HG03196 (cell line): ENCODE data around the gene LMOD2.

Experiments
- ATAC-seq: cut with Tn5 transposase; IDR thresholded peaks from one replicate; pipeline ENCODE4 v1.9.1; 2021; ENCODE audit not compliant: unreplicated experiment

LMOD2 gene

DNA sequence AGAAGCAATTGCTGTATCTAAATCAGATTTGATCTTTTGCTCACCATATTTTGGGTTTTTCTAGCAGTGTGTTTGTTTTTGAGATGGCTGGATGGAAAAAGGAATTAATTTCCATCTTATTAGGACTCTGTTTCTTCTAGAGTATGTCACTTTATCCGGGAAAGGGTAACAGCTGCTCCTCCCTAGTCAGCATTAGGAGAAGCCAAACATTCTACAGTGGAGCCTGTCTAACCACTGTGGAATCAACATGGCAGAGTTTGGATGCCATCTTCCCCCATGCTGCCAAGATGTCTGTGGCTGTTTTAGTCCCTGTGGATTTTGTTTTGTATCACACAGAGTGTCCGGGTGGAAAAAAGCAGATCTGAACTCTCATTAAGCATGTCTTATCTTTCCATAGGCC is 16.0 kb upstream of the LMOD2 start:
- no peak for ATAC-seq

DNA sequence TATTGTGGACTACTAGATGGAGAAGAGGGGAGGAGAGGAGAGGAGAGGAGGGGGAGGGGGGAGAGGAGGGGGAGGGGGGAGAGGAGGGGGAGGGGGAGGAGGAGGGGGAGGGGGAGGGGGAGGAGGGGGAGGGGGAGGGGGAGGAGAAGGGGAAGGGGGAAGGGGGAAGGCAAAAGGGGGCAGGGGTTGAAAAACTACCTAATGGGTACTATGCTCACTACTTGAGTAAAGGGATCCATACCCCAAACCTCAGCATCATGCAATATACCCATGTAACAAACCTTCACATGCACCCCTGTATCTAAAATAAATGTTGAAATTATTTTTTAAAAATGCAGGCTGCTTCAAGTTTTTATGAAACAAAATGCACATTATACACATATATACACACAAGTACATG is 15.1 kb upstream of the LMOD2 start:
- ATAC-seq = no peak

DNA sequence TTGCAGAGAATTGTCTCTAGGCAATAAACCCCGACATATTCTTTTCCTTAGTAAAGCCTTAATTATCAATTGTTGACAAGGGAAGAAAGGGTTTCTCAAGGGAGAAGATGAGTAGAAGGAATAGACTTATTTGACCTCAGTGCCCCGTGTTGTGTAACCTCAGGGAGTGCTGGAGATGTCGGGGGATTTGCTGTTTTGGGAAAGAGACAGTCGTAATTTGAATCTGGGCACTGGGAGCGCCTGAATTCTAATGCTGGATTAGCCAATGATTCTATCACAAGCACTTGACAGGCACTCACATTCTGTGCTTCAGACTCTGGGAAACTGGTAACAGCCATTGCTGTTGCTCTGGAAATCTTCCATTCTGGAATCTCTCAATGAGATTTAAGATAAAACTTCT is 13.8 kb upstream of the LMOD2 start:
- no peak for ATAC-seq

DNA sequence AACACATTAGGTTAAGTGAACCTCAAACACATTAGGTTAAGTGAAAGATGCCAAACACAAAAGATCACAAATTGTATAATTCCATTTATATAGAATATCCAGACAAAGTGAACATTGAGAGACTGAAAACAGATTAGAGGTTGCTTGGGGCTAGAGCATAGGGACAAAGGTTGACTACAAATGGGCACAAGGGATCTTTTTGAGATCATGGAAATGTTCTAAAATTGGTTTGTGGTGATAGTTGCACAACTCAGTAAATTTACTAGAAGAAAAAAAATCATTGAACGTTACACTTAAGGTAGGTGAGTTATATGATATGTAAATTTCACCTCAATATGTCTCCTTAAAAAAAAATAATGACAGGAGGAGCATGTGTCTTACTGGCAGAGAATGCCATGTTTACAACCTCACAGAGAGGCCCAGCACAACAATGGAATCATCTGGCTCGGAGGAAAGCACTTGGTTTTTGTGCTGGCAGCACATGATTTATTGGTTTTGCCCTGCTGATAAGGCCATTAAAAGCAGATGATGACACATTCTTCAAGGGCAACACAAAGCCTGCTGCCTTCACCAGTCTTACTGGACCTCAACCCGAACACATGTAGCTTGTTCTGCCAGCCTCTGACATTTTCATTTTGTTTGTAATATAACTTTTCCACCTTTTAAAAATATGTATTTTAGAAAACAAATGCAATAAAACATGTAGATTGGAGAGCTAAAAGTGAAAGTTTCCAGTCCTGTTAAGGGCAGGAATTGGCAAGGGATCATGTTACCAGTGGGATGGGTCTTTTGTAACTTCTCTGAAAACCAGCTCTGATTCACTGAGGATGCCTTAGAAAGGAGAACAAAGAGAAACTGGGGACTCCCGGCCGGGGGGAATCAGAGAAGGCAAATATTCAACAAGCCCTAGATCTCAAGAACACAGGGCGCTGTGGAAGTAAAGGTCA is 11.9 kb upstream of the LMOD2 start:
- no peak for ATAC-seq

DNA sequence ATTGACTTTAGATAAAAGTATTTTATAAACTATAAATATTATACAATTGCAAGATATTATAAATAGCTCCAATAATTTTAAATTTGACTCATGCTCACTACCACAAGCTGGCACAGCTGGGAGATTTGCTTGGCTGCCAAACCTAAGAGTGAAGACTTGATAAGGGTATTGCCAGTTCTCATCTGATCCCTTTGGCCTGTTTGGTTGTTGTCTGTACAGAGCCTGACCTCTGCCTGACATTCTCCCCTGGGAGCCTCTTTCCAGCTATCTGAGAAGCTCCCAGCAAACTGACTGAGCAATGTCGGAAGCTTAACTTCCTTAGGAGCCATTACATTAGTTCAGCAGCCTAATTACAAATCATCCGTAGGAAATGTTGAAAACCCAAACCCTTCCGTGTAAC is 10.2 kb upstream of the LMOD2 start:
- no peak for ATAC-seq

DNA sequence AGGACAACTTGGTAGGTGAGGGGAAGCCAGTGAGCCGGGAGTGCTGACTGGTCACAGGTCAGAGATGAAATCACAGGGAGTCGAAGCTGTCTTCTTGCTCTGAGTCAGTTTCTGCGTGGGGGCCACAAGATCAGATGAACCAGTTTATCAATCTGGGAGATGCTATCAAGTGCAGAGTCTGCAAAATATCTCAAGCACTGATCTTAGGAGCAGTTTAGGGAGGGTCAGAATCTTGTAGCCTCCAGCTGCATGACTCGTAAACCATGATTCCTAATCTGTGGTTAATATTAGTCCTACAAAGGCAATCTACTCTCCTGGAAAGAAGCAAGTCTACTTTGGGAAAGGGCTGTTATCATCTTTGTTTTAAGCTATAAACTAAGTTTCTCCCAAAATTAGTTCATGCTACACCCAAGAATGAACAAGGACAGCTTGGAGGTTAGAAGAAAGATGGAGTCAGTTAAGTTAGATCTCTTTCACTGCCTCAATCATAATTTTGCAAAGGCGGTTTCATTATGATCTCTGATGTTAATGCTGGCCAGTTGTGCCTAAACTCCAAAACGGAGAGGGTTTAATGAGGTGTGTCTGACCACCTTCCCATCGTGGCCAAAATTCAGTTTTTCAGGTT is 8.4 kb upstream of the LMOD2 start:
- no peak for ATAC-seq

DNA sequence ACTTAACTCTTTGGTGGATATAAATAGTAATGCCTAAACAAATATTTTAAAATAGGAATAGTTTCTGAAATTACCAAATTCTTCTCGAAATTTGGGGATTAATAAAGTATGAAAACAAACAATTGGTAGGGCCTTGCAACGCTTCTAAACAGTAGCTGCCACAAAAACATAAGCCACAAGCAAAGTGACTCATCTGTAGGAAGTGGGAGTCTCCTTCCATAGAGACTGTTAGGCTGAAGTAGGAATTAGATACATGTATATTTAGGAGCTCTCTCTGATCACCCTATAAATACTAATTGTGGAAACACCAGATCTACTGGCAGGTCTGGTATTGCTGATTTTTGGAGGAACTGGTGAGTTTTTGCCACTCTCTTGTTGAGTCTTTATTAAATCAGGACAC is 5.7 kb upstream of the LMOD2 start:
- no peak for ATAC-seq

DNA sequence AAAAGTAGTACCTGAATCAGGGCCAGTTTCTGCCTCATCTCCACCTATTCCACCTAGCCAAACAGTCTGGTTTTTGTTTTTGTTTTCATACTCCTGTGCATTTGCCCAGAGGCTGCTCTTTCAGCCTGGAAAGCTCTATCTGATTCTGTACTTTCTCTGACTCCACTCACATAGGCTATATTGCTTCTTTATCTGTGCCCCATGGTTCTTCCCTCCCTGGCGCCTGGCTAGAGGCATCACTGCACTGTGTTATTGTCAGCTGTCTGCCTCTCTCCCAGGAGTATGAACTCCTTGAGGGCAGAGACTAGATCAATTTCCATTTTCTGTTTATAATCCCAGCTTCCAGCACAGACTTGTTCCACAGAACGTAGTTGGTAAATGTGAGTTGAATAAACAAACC is 5.1 kb upstream of the LMOD2 start:
- no peak for ATAC-seq

DNA sequence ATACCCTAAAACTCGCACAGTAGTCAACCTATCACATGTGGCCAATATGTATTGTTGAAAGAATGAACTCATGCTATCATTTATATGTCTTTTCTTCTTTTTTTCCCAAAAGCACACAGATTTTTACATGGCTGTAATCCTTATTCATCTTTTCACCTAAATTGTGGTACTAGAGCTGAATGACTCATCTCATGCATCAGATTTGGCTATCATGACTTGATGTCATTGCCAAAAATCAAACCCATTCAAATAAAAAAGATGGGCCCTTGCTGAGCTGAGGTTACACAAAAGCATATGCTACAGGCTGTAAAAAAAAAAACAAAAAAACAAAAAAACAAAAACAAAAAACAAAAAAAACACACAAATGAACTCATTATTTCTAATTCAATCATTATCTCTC is 3.3 kb upstream of the LMOD2 start:
- no peak for ATAC-seq

DNA sequence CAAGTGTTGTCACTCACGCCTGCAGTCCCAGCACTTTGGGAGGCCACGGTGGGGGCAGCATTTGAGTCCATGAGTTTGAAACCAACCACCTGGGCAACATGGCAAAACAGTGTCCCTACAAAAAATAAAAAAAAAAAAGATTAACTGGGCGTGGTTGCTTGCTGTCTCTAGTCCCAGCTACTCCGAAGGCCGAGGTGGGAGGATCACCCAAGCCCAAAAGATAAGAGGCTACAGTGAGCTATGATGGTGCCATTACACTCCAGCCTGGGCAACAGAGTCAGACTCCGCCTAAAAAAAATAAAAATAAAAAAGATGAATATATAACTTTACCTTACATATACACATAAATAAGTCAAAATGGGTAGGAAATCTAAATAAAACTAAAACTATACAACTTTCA is 2.5 kb upstream of the LMOD2 start:
- ATAC-seq = no peak

DNA sequence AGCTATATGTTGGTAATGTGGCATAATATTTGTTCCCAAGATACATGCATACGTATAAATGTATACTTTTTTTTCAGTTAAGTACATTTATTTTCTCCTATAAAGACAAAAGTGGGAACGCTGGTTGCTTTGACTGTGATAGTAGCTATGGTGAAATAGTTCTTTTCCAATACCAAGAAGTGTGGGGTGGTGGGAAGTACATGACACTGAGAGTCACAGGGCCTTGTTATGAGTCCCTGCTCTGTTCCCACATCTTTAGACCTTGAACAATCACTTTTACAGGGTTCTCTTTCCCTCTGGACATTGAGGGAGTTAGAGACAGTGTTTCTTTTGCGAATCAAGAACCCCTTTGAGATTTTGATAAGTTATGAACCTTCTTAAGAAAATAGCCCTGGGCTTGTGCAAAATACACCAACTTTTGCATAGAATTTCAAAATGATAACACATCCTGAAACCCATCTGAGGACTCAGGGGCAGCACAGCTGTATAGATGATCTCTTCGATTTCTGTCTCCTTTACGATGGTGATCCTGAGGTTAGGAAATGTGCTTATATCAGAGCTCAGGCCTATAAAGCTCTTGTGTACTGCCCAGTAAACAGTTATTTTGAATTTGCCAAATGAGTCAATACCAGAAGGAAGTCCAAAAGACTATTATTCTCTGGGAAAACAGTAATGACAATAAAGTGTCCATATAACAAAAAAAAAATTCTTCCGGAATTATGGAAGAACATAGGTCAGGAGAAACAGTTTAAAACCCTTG is 1.1 kb downstream of the LMOD2 start:
- ATAC-seq = no peak

DNA sequence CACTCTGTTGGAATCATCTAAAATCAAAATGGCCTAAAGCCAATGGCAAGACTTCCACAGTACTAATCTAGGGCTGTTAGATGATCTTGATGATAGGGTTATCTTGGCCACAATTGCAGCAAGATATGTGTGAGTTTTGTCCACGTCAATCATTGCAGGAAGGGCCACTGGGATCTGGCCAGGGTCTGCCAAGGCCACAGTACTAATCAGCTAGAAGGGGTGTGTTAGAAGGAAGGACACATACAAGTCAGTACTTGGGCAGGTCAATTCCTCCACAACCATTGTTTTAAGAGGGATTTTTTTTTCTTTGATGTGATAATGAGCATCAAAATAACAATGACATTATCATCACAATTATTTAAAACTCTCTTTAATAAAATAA is 1.6 kb downstream of the LMOD2 start:
- no peak for ATAC-seq

DNA sequence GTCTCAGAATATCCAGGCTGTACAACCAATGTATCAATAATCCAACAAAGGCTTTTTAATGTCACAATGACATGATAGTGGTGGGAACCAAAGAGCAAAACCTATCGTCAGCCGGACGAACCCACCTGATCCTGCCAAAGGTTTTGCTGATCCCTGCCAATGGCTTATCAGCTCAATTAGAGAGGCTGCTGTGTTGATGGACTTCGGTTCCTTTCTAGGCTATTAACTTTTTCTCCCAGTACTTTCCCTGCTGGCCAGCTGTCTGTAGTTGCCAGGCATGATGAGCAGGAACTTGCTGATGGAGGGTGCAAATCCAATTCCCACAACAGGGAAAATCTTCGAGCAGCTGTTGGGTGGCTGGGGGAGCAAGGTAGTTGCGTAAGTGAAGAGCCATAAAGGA is 2.4 kb downstream of the LMOD2 start:
- ATAC-seq = no peak

DNA sequence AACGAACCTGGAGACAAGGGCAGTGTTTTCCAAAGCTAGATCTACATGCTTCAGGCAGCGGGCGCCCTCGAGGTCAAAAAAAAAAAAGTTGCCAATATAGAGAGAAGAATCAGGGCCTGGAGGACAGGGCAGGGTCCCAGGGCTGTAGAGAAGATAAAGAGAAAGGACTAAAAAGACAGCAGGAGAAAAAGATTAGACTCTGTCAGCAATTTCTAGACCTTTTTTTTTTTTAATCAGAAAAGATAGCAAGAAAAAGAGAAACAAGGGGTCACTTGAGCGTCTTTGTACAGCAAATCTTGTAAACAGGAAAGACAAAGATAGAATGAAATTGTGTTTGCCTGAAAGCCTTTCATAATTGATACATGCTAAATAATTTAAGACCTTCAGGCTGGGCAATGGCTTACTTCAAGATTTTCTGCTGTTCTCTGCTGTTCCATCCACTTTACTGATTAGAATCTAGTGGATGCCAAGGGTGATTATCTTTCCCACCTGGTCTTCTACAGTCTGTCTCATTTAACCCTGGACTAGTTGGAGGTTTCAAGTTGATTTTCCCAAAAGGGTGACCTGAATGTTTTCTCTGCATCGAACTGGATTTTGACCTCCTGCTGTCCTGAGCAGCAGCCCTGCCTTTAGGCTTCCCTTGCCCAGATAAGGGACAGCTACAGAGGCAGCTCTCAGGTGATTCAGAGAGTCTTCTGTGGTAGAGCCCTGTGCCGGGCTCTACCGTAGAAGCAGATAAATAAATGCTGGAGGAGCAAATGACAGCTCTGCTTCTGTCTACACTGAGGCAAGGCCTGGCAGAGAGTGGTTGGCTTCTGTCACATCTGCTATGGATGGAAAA is 5.1 kb downstream of the LMOD2 start:
- ATAC-seq = no peak

DNA sequence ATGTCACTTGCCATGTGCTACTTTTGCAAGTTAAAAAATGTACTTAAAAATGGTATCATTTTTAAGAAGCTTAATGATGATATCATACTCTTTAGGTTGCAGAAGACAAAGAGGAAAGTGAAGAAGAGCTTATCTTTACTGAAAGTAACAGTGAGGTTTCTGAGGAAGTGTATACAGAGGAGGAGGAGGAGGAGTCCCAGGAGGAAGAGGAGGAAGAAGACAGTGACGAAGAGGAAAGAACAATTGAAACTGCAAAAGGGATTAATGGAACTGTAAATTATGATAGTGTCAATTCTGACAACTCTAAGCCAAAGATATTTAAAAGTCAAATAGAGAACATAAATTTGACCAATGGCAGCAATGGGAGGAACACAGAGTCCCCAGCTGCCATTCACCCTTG is 6.1 kb downstream of the LMOD2 start:
- ATAC-seq = no peak

DNA sequence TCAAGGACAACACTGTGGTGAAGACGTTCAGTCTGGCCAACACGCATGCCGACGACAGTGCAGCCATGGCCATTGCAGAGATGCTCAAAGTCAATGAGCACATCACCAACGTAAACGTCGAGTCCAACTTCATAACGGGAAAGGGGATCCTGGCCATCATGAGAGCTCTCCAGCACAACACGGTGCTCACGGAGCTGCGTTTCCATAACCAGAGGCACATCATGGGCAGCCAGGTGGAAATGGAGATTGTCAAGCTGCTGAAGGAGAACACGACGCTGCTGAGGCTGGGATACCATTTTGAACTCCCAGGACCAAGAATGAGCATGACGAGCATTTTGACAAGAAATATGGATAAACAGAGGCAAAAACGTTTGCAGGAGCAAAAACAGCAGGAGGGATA is 6.6 kb downstream of the LMOD2 start:
- no peak for ATAC-seq

DNA sequence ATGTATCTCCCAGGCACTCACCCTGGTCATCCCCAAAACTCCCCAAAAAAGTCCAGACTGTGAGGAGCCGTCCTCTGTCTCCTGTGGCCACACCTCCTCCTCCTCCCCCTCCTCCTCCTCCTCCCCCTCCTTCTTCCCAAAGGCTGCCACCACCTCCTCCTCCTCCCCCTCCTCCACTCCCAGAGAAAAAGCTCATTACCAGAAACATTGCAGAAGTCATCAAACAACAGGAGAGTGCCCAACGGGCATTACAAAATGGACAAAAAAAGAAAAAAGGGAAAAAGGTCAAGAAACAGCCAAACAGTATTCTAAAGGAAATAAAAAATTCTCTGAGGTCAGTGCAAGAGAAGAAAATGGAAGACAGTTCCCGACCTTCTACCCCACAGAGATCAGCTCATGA is 7.1 kb downstream of the LMOD2 start:
- ATAC-seq = no peak

DNA sequence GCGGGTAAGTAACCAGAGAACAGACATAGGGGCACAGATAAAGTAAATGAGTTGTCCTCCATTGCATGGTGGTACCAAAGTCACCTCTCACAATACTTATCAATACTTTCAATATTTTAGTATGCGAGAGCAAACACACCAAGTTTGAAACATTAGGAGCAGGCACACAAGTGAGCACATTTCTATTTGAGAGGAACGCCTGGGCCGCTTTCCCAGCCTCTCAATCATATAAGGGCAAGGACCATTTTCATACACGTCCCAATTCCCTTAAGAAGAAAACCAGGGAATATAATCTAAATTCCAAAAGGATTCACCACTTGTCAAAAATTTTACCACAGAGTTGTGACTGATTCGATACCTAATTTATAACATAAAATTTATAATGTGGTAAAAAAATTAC is 7.5 kb downstream of the LMOD2 start:
- no peak for ATAC-seq

DNA sequence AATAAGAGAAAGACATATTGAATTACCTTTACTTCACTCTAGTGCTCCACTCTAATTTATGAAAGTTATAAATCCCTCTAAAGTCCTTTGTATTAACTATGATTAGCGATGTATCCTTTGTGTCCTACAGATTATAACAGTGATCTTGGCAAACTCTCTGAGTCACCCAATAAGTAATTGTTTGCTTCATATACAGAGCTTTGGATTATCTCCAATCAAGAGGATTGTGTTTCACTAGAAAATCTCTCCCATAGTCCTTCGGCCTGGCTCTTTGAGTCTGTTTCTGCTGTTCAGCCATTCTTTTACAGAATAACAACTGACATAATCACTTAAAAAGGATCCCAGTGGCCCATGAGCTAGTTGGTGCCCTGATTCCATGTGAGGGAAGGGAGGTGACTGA is 9.5 kb downstream of the LMOD2 start:
- no peak for ATAC-seq

DNA sequence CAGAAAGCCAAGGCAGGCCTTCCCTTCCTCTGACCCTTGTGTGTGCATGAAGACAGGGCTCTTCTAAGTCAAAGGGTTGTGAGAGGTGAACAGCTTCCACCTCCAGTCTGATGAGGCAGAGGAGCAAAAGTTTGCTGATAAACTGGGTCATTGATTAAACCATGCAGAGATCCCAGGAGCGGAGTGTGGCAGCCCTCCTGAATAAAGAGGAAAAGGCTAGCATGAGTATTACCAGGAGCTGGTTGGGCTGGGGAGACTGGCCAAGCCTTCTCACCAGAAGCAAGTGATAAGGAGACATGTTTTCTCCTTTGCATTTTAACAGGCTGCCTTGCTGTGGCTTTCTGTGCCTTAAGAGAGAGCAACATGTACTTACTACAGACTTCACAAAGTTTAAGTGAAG is 10.2 kb downstream of the LMOD2 start:
- no peak for ATAC-seq

DNA sequence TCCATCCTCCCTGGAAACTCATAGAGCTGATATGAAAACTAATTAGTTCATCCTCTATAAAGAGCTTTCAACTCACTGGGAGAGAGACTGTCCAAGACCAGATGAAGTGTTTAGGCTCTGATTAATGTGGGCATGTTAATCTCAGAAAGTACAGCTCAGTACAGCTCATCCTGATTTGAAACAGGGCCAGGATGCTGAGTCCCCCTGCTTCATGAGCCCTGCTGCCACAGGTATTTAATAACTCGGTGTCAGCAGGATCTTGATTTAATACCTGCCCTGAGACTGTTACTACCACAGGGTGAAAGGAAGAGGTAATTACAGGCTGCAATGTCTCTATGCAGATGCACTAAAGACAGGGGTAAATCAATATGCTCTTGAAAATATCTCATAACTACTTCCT is 10.8 kb downstream of the LMOD2 start:
- ATAC-seq = no peak
